Ureter (tissue), 1 donor: ENCODE measurements around the gene INCENP. TPM values are rescaled to one million over a fixed set of nuclear protein-coding genes. Genes with fewer than 3 reads are reported as not detected.
A peak's percentile ranks its signal among the peaks of the same experiment; 100 is the strongest.
"Not testable (repeated sequence)": the region's sequence is repeated elsewhere in the genome, so short reads cannot be mapped to it uniquely, and the experiment has no call there.

Source experiments
- DNase-seq: peaks from one replicate; pipeline ENCODE4 v3.0.0-alpha.2; 2020; ENCODE audit warnings: low spot score
- total RNA-seq: library from RNA; stranded (reverse); gene quantifications from one replicate; pipeline ENCODE4 v1.2.4, GENCODE V29; 2023
- donor health status: DM: yes; HTN: yes; CAD: no.

INCENP gene
- total RNA-seq = 14.4 TPM

DNA sequence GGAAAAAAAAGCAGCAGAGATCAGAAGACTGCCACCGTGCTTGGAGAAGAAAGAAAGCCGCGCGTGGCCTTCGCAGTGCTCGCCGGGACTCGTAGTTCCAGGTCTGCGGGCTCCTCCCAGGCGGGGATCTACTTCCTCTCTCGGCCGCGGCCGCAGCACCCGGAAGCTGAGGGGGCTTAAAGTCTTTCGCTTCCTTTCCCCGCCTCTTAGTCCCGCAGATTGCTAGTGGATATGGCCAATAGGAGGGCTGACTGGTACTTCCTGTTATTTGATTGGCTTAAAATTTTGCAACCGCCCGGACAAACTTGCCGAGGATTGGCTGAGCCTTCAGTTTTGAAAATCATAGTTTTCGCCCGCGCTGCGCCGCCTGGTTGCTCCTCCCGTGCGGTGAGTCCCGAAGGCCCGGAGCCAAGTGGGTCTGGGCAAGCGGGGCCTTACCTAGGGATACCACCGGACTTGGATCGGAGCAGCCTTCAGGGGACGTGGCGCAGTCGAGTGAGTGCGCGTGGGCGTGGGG lies at the start of gene INCENP:
Gene INCENP, plus strand, starts transcription at position 343 of the 517 bp plus-strand sequence. CDS start 4,151 bp downstream, outside the sequence.
- peak; percentile 97 for DNase-seq

DNA sequence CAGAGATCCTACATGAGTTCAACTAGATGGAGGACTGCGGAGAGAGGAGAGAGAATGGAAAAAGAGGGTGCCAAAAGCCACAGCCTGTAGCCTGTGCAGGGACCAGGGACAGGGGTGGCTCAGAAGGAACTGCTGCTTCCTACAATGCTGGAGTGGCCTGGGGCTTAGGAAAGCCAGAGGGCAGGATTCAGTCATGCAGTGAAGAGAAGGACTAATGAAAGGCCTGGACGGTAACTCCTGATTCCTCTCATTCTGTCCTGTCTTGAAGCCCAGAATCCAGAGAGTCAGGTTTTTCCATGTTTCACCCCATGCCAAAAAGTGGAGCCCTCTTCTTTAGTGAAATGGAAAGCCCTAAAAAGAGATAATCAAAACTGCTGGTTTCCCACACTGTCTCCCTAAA lies 48.4 kb upstream of the INCENP start:
- DNase-seq = no peak

DNA sequence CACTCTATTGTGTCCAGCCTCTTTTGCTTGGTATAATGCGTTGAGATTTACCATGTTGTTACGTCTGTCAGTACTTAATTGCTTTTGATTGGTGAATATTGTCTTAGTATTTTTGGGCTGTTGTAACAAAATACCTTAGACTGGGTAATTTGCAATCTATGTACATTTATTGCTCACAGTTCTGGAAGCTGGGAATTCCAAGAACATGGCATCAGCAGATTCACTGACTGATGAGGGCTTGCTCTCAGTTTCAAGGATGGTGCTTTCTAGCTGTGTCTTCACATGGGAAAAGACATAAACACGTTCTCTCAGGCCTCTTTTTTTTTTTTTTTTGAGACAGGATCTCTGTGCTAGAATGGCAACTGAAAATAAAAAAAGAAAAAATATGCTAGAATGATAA lies 46.7 kb upstream of the INCENP start:
- DNase-seq = no peak

DNA sequence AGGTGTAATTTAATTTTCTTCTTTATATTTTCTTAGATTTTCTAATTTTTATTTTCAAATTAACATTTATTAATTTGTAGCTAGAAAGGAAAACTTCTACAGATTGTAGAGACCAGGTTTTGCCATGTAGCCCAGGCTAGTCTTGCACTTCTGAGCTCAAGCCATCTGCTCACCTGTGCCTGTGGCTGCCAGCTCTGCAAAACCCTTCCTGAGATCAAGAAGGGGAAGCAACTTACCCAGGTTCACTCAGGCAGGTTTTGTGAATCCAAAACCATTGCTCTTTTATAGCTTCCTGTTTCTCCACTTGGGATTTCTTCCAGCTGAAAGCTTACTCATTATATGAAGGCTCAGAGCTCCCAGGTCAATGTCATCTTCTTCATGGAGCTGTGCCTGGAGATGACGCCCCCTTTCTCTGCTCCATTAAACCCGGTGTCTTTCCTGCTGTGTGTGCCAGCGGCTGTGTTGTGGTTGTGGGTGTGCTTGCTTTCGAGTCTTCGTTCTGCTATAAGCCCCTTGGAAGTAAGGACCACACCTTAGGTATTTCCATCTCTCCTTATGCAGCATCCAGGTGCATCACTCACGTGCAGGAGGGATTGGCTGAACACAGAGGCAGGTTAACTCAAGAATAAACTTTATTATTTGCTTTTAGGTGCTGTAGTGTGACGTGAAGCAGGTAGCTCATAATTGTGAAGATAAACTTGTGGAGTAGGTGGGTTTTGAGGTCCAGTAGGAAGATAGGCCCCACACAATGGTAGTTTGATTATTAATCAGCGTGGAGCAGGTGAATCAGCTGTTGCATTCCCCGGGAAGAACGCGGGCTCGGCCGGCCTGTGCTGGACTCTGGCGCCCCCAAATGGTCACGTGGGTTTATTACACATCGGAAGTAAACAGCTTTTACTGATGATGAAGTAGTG lies 42.2 kb upstream of the INCENP start:
- peak; percentile 89 for DNase-seq

DNA sequence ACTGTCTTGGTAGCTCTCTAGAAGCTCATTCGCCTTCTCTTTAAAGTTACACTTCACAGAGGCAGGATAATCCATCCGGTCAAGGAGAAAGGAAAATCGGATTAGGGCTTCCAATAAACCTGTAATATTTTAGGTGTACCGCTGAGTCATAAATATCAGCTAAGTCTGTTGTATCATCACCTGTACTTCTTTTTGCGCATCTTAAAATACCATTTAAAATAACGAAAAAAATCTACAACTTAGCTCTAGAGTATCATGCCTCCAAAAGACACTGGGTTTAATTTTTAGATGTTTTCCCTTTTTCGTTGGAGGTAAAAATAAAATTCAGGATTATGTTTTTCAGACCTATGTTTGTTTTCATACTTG lies 41.5 kb upstream of the INCENP start:
- no peak for DNase-seq

DNA sequence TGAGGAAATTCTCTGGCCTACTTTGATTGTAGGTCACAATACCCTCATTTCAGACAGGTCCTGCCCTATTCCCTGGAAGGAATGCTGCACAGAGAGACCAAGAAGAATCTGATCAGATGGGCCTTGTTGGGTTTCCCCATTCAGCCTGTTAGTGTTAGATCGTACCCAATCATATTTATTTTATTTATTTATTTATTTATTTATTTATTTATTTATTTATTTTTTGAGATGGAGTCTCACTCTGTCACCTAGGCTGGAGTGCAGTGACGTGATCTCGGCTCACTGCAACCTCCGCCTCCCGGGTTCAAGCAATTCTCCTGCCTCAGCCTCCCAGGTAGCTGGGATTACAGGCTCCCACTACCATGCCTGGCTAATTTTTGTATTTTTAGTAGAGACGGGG lies 39.0 kb upstream of the INCENP start:
- DNase-seq = not testable (repeated sequence)

DNA sequence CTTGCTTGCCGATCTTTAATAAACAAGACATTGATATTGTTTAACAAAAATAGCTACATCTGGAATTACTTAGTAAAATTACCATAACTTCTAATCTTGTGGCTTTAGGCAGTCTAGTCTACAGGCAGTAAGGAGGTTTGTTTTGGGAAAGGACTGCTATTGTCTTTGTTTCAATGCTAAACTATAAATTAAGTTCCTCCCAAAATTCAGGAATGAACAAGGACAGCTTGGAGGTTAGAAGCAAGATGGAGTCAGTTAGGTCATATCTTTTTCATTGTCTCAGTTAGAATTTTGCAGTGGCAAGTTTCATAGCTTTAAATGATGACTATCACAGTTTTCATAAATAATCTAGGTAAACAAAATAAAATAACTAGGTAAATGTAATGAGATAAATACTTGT lies 36.1 kb upstream of the INCENP start:
- DNase-seq = no peak

DNA sequence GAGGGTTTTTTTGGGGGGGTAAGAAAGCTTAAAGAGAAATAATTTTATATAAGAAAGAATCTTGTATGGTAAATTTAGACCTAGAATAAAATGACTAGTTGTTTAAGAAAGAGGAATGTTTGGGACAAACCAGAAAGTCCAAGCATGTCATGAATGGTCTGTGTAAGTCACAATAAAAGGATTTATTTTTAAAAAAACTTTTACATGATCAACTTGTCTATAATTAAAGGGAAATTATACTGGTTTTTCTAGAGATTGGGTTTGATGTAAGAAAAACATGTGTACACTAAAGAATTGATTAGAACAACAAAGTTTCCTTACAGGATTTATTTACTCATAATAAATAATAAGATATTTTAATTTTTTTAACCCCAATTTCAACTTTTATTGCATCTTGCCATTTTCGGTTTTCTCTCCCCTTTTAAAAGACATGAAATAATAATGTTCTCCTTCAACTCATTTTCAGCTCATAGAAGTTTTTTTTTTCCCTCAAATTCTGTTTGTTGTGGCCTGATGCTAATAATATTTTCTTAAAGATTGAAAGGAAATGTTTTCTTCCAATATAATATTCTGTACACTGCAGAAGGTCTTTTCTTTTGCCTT lies 35.4 kb upstream of the INCENP start:
- DNase-seq = no peak

DNA sequence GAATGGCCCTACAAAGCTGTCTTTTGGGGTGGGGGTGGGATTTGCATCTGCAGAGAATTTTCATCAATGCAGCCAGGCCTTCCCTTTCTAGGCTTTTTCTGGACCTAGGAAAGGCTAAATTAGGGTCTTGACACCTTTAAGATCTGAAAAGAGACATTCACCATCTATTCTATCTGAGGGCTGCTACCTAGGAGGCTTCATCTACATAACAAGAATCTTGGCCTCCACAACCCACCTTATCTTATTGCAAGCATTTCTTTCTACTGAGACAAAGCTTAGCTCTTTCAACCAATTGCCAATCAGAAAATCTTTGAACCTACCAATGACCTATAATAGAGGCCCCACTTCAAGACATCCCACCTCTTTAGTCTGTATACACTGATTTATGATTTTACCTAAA lies 20.7 kb upstream of the INCENP start:
- DNase-seq = no peak

DNA sequence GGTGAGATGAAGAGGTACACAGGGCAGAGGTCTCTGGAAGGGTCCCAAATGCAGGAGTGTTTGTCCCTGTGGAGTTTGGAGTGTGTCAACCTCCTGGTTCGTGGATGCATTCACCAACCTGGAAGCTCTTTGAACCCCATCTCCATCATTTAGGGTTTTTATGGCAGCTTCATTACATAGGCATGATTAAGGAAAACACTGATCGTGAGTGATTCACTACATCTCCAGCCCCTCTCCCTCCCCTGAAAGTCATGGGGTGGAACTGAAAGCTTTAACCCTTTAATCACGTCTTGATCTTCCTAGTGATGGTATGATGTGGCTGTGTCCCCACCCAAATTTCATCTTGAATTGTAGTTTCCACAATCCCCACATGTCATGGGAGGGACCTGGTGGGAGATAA lies 19.8 kb upstream of the INCENP start:
- no peak for DNase-seq

DNA sequence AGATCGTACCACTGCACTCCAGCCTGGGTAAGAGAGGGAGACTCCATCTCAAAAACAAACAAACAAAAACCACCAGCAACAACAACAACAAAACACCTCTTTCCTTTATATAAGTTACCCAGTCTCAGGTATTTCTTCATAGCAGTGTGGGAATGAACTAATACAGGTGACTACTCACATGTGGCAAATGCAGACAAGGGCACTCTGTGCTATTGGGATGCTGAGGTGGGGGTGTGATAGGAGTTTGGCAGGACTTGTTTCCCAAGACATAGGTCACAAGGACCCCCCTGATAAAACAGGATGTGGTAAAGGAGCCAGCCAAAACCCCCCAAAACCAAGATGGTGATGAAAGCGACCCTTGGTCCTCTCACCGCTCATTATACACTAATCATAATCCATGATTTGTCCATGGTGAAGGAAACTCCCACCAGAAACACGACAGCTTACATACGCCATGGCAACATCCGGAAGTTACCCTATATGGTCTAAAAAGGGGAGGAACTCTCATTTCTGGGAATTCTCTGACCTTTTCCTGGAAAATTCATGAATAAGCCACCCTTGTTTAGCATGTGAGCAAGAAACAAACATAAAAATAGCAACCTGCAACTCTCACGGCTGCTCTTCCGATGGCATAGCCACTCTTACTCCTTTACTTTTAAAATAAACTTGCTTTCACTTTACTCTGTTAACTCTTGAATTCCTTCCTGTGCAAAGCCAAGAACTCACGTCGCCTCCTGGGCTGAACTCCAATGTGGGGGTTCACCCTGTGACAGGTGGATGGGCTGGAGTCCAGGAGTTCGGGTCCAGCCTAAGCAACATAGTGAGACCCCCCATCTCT lies 18.8 kb upstream of the INCENP start:
- no peak for DNase-seq

DNA sequence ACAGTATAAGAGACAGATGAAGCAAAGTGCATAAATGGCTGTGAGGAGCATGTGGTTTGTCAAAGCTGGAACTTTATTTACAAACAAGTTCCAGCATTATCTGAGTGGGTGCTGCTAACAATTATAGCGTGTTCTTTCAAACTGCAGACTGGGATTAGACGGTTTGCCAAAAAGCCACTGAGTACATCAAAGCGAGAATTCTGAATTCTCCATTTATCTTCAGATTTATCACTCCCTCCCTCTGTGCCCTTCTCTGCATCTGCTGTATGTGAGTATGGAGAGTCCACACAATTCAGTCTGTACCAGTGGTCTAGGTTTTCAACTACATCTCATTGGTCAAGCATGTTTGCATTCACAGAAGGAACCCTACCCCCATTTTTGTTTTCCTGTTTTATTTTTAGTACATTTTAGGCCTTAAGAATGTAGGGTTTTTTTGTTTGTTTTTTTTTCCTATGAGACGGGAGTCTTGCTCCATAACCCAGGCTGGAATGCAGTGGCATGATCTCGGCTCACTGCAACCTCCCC lies 18.1 kb upstream of the INCENP start:
- no peak for DNase-seq

DNA sequence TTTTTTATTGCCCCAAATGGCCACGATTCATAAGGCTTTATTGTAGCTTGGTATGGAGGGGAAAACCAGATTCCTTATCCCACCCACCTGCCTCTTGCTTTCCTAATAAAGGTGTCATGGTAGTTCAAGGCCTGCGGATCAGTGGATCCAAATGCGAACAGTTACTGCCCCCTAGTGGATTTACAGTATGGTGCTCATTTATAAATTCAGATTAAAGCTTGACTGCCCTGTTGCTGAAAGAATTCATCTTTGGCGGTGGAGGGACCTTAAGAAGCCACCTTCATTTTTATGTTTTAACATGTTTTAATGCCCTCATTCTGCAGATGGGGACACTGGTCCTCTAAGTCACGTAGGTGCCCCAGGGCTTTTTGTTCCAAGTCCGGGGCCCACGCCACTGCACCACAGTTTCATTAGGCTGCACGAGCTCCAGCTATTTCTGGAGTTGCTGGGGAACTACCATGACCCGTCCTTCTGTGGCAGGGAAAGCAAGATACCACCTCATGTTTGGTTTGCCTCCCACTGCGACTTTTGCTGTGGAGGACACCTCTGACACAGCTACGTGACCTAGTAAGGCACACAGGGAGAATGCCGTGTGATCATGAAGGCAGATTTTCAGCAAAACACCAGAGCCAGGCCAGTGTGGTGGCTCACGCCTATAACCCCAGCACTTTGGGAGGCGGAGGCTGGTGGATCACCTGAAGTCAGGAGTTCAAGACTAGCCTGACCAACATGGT lies 15.6 kb upstream of the INCENP start:
- no peak for DNase-seq

DNA sequence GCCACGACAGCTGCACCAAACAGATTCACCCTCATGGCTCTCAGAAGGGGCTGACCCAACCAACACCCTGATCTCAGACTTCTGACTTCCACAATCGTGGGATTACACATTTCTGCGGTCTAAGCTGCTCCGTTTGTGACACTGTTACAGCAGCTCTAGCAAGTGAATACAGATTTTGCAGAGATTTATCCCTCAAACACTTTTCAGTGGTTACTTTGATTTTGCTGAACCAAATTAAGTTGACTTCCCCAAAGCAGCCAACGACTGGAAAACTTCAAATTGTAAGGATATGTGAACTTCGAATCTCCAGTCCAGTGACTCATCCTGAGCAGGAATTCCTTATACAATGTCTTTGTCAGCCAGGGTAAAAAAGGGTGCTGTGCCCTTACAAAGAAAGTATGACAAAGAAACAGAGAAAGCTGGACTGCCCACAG lies 14.8 kb upstream of the INCENP start:
- no peak for DNase-seq

DNA sequence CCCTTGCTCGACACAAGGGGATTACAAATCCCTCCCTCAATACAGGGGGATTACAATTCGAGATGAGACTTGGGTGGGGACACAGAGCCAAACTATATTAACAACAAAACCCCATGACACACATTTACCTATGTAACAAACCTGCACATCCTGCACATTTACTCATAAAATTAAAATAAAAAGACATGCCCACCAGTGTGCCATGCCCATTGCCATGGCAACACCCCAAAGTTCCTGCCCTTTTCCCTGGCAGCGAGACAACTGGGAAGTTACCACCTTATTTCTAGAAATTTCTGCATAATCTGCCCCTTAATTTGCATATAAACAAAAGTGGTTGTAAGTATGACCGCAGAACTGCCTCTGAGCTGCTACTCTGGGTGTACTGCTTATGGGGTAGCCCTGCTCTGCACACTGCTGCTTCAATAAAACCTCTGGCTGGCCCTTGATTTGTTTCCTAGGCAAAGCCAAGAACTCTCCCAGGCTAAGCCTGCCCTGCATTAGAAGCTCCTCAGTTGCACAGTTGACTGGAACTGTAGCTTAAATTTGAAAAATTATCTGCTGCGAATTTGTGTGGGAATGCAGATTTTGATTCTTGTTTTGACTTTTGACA lies 8.6 kb upstream of the INCENP start:
- no peak for DNase-seq

DNA sequence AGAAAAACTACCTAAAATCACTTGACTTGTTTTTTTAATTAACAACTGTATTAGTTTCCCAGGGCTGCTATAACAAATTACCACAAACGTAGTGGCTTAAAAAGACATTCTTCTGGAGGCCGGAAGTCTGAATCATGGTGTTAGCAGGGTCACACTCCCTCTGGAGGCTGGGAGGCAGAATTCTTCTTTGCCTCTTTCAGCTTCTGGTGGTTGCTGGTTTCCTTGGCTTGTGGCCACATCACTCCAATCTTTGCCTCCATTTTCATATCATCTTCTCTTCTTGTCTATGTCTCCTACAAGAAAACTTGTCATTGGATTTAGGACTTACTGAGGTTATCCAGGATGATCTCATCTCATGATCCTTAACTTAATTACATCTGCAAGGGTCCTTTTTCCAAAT lies 7.4 kb upstream of the INCENP start:
- DNase-seq = no peak

DNA sequence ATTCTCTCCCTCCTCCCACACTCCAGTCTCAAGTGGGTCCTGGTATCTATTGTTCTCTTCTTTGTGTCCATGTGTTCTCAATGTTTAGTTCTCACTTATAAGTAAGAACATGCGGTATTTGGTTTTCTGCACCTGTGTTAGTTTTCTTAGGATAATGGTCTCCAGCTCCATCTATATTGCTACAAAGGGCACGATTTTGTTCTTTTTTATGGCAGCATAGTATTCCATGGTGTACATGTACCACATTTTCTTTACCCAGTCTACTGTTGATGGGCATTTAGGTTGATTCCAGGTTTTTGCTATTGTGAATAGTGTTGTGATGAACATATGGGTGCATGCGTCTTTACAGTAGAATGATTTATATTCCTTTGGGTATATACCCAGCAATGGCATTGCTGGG lies 4.2 kb upstream of the INCENP start:
- DNase-seq = no peak

DNA sequence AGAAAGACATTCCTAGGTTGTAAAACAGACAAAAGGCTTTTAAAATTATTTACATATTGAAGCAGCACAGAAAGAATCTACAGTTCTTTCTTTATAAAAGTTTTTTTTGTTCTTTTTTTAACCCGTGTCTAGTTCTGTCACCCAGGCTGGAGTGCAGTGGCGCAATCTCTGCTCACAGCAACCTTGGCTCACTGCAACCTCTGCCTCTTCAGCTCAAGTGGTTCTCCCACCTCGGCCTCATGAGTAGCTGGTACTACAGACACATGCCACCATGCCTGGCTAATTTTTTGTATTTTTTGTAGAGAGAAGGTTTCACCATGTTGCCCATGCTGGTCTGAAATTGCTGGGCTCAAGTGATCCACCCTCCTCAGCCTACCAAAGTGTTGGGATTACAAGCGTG lies 3.8 kb upstream of the INCENP start:
- DNase-seq = no peak

DNA sequence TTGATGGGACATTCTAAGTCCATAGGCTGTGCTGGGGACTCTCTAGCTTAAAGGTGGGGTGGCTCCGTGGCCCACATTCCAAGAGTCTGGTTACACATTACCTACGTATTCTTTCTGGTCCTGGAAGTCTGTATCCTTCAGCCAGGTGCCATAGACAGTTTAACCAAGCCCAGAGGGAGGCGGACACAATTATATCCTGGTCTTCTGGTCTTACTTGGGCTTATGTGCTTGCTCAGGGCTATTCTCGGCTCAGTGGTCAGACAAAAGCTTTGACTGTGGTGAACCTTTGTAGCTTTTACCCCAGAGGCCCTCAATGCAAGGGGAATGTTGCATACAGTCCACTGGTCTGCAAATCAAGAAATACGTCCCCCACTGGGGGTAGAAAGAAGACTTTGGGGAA lies 3.4 kb upstream of the INCENP start:
- DNase-seq = no peak

DNA sequence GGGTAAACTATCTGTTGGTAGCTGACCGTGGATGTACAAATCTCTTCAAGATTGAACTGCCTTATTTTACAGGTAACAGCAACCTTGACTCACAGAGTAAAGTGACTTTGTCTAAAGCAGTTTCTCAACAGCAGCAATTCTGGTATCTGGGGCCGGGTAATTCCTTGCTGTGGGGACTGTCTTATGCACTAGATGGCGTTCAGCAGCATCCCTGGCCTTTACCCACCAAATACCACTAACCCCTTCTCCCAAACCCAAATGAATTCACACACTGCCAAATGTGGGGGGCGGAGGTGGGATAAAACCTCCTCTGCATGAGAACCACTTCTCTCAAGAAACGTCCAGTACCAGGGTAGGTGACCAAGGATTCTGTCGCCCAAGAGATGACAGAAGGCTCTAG lies 1.7 kb upstream of the INCENP start:
- DNase-seq = no peak
